Activated gamma-delta T cell treated with anti-CD3 and anti-CD28 coated beads, Interleukin-2, amount 50 U/mL, for 16 hours (primary cell): Measurements from ENCODE around the gene AP4E1.
"Not testable (repeated sequence)": the region's sequence is repeated elsewhere in the genome, so short reads cannot be mapped to it uniquely, and the experiment has no call there.

Experiments used
- DNase-seq: peaks from one replicate; pipeline ENCODE4 v3.0.0-alpha.2; 2020; ENCODE audit warnings: low read depth

AP4E1 gene

GRCh38 chr15:50889589-50889988 lies 18.9 kb upstream of the AP4E1 start:
- DNase-seq = no peak

DNA sequence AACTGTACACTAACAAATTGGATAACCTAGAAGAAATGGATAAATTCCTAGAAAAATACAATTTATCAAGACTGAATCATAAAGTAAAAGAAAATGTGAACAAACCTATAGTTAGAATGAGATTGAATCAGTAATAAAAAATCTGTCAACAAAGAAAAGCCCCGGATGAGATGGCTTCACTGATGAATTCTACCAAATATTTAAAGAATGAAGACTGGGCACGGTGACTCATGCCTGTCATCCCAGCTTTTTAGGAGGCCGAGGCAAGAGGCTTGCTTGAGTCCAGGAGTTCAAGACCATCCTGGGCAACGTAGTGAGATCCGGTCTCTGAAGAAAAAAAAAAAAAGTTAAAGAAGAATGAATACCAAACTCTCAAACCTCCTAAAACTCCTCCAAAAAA lies 17.7 kb upstream of the AP4E1 start:
- no peak for DNase-seq

DNA sequence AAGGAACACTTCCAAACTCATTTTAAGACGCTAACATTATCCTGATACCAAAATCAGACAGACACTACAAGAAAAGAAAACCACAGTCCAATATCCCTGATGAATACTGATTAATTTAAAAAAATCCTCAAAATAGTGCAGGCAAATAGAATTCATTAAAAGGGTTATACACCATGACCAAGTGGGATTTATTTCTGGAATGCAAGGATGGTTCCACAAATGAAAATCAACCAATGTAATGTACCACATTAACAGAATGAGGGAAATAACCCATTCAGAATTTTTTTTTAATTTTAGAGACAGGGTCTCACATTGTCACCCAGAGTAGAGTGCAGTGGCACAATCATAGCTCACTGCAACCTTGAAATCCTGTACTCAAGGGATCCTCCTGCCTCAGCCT lies 17.3 kb upstream of the AP4E1 start:
- no peak for DNase-seq

- no peak for DNase-seq
Measured at GRCh38 chr15:50893976-50894375, 14.5 kb upstream of the AP4E1 start.

DNA sequence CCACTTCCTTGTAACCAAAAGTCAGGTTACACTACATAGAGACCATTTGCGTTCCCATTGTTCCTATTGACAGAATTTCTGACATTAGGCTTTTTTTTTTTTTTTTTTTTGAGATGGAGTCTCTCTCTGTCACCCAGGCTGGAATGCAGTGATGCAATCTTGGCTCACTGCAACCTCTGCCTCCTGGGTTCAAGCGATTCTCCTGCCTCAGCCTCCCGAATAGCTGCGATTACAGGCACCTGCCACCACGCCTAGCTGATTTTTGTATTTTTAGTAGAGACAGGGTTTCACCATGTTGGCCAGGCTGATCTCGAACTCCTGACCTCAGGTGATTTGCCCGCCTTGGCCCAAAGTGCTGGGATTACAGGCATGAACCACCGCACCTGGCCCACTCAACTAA lies 7.1 kb upstream of the AP4E1 start:
- DNase-seq = not testable (repeated sequence)

- DNase-seq = no peak
Measured at GRCh38 chr15:50904211-50904610, 4.3 kb upstream of the AP4E1 start.

DNA sequence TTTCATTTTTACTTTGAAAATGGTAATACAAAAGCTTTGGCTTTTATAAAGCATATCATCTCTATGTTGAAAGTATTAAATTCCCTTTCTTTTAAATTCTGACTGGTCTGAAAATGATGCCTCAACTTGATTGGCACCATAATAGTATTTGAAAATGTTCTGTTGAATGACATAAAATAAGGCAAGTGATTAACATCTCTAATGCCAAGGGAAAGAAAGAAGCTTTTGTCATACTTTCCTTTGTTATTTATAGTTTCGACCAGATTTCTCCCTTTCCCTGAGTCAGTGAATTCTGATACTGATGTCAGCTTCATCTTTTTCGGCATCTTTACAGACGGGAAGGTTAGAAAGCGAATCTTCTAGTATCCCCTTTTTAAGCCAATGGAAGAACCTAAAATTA lies 3.4 kb upstream of the AP4E1 start:
- DNase-seq = no peak

GRCh38 chr15:50906954-50907600 lies 1.4 kb upstream of the AP4E1 start:
- peak; percentile 67 for DNase-seq

- DNase-seq = peak; percentile 19
Measured at GRCh38 chr15:50907601-50908208, 778 bp upstream of the AP4E1 start.

- DNase-seq = no peak
Measured at GRCh38 chr15:50909010-50909317, 481 bp downstream of the AP4E1 start.

GRCh38 chr15:50910426-50910795 lies 1.9 kb downstream of the AP4E1 start:
- not testable (repeated sequence) for DNase-seq

DNA sequence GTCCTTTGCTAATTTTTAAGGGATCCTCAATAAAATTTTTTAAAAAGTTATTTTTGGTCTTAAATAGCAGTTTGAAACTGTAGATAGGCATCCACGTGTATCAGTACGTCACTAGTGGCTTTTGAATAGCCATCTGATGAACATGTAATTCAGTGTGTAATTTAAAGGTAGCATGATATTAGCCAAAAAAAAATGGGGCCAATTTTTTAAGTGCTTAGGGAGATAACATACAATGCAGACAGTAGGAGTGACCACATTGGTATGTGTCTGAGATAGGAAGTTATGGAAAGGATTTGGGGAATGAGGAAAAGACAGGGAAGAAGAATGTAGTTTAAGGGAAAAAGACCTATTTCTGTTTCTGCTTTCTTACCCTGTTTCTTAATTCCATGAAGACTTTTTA lies 2.5 kb downstream of the AP4E1 start:
- no peak for DNase-seq

DNA sequence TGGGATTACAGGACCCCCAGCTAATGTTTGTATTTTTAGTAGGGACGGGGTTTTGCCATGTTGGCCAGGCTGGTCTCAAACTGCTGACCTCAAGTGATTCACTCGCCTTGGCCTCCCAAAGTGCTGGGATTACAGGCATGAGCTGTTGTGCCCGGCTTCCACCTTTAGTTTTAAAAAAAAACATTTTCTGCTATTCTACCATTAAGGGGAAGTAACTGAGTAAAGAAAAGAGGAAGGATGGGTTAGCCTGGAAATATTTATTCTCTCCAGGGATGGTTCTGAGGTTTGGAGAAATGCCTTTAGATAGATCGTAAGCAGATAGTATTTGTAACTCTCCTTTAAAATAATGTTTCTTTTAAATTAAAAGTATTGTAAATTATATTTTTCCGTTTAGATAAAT lies 3.1 kb downstream of the AP4E1 start:
- DNase-seq = no peak

DNA sequence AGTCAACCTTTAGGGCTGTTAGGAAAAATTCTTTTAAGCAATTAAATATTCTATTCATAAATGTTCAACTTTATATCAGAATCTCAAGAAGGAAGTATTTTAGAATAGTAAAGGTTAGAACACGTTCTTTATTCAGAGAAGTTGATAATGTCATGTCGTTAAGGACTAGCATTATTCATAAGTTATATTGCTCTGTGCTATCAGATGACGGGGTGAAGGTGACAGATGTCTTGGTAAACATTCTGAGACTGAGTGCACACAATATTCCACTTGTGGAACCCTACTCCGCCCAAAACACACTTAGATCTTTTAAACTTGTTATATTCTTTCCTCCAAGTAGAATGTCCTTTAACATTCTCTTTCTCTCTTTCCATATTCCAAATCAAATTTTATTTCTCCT lies 7.9 kb downstream of the AP4E1 start:
- no peak for DNase-seq

DNA sequence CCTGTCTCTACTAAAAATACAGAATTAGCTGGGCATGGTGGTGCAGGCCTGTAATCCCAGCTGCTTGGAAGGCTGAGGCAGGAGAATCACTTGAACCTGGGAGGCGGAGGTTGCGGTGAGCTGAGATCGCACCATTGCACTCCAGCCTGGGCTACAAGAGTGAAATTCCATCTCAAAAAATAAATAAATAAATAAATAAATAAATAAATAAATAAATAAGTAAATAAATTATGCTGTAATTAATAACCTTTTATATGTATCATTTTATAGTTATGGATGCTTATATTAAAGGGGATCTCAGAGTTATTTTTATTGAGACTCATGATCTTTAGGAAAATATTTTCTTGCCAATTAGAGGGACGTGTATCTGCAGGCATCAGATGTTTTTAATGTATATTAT lies 10.9 kb downstream of the AP4E1 start:
- not testable (repeated sequence) for DNase-seq

DNA sequence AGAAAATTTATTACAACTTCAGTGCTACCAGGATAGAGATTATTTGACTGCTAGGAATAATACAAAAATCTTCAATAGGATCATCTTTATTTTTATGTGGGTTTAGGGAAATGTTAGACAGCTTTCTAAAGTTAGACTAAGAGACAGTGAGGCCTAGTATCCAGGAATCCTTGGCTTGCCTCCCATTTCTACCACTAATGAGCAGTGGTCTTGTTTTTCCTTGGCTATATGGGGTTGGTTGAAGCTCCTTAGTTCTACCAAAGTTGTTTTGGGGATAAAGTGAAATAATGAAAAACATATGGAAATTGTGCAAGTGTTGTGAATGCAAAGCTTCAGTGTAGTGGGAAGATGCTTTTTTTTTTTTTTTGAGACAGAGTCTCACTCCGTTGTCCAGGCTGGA lies 16.8 kb downstream of the AP4E1 start:
- no peak for DNase-seq

DNA sequence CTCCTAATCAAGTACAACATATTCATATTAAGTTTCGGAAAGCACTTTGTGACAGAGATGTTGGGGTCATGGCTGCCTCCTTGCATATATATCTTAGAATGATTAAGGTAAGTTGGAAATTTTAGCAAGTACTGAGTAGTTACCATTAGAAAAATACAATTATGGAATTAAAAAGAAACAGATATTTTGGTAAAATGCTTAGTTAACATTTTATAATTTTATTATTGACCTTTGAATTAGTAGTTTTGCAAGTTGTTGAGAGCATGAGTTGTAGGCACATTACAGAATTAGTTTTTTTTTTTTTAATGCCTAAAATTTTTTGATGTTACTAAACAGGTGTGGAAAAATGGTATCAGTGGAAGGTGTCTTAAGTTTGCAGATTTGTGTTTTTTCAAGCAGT lies 20.6 kb downstream of the AP4E1 start:
- no peak for DNase-seq

DNA sequence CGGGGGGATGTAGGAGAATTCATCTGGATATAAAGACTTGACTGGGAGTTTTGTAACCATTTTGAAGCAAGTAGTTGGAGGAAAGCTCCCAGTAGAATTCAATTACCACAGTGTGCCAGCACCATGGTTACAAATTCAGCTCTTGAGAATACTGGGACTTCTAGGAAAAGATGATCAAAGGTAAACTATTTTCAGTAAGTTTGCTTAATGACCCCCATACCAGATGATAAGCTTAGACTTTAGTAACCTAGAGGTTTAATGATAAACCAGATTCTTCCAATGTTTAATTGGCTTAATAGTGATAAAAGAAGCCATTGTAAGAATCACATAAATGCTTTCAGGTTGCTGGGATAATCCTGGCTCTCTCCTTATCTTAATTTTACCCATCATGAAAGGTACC lies 22.3 kb downstream of the AP4E1 start:
- DNase-seq = no peak

GRCh38 chr15:50933341-50933740 lies 24.9 kb downstream of the AP4E1 start:
- DNase-seq = no peak

DNA sequence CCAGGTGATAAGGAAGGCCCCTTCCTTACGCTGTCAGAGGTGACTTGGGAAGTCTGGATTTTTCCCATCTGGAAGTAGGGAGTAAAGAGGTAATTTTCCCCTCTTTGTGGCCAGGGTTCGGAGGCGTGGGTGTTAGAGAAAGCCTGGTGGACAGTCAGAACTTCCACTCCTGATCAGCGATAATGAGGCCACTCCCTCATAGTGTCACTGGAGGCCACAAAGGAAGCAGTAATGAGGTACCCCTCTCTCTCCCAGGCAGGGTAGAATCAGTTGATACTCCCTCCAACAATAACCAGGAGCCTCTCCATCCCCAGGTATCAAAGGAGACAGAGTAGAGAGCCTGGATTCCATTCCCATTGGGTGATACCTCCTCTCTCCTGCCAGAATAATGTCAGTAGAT lies 30.0 kb downstream of the AP4E1 start:
- DNase-seq = no peak

DNA sequence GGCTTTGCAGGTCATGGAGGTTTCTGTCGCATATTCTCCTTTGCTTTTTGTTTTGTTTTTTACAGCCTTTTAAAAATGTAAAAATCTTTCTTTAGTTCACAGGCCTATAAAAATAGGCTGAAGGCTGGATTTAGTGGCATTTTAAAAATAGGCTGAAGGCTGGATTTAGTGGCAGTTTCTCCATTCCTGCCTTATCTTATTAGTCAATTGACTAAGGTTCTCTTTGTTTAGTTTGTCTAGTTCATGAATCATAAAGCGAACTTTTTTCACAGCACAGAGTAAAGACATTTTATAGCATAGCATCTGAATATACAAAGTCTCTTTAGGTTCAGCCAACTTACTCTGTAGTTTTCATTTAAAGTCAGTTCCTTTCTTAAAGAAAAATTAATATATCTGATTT lies 31.4 kb downstream of the AP4E1 start:
- DNase-seq = no peak

DNA sequence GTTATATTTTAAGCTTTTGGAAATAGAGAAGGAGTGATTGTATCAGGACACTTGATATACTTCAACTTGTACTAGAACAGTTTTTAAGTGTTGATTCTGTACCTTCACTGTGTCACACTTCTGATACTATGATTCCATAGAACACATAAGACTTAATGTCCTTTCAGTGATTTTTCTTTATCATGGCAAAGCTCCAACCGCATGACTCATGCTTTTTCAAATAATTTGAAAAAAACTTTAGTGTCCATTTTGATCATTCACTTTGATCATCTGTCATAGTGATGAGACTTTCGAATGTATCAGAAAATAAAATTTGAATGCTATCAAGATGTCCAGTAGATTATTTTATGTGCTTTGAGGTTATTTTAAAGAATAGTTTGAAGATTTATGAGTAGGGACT lies 32.0 kb downstream of the AP4E1 start:
- DNase-seq = no peak

DNA sequence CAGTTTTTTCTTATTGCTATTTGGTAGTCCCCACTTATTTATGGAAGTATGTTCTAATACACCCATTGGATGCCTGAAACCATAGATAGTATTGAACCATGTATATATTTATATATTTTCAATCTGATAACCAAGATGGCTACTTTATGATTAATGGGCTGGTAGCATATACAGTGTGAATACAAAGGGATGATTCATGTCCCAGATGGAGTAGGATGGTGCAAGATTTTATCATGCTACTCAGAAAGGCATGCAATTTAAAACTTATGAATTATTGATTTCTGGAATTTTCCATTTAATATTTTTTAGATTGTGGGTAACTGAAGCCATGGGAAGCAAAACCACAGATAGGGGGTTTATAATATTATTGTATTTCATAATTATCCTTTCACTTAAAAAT lies 35.2 kb downstream of the AP4E1 start:
- DNase-seq = no peak

GRCh38 chr15:50944672-50945071 lies 36.2 kb downstream of the AP4E1 start:
- no peak for DNase-seq

DNA sequence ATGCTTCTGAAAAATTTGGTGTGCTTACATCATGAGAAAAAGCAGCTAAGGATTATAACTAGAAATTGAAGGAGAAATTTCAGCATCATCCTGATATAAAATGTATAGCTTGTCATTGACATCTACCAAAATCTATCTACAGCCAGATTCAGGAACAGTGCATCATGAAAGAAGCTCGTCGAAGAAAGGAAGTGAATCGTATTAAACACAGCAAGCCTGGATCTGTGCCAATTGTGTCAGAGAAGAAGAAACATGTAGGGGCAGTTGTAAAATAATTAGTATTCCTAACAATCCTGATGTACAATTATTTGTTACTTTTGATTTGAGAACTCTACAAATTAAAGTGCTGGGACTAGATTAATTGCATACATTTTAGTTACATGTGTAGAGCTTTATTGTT lies 37.2 kb downstream of the AP4E1 start:
- no peak for DNase-seq
